Measurements from ENCODE around the gene IFNA4.
A peak's percentile ranks its signal among the peaks of the same experiment; 100 is the strongest.

IFNA4 gene

DNA sequence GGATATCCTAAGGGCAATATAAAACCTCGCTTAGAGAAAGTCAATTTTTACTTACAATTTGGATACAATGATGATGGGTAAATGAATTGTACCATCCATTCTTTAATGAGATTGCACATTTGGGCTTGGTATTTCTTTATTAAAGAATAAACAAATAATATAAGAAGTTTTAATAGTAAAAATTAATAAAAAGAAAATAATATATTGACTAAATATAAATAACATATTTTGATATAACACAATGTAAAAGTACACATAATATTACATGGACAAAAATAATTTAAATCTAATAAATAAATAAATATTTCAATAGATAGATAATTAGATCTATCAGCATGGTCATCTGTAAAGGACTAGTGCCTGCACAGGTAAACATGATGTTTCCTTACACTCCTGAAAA, 21.9 kb downstream of the IFNA4 start:
- no peak for DNase-seq

DNA sequence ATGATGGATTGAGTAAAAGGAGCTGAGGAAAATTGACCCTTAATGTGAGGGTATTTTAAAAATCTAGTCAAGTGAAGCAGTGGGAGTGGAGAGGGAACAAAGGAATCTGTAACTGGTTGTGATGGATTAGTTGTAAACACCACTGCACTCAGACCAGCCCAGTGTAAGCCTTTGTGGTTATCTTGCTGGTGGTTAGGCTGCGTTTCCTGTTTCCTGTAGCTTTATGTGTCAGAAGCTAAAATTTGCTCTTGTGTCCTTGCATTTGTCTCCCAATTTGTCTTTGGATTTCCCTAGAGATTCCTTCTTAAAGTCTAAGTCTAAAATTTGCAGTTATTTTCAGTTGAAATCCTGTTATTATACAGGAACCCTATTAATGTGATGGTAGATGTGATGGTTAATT, 27.2 kb downstream of the IFNA4 start:
- no peak for DNase-seq

DNA sequence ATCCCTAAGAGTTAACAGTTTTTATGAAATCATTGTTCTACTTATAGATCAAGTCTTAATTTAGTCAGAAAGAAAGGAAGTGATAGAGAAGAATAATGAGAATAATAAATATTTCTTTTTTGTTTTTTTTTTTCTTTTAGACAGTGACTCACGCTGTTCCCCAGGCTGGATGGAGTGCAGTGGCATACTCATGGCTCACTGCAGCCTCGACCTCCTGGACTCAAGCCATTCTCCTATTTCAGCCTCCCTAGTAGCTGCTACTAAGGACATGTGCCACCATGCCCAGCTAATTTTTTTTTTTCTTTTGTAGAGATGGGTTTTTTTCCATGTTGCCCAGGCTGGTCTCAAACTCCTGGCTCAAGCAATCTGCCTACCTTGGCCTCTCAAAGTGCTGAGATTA, 31.9 kb downstream of the IFNA4 start:
- no peak for DNase-seq

DNA sequence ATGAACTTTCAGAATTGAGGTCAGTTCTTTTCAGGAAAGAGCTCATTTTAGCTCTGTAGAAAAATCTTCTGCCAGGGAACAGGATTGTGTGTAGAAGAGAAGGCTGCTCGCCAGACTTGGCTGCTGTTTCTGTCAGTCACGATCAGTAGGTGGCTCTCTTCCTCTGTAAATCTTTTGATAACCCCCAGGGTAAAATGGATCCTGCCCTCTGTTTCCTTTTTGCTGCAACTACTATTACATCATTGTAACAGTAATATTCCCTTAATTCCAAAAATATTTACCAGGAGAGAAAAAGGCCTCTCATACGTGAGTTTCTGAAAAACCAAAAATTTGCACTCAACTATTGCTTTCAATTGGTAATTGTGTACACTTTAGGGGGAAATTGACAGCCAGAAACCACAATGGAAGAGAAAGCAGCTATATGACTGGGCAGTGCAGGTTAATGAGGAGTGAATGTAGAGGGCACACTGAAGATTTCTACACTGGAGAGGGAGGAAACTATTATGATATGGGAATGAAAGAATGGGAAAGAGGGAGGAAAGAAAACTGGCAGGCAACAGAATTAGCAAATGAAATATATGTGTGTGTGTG, 33.3 kb downstream of the IFNA4 start:
- peak; percentile 20 for DNase-seq

DNA sequence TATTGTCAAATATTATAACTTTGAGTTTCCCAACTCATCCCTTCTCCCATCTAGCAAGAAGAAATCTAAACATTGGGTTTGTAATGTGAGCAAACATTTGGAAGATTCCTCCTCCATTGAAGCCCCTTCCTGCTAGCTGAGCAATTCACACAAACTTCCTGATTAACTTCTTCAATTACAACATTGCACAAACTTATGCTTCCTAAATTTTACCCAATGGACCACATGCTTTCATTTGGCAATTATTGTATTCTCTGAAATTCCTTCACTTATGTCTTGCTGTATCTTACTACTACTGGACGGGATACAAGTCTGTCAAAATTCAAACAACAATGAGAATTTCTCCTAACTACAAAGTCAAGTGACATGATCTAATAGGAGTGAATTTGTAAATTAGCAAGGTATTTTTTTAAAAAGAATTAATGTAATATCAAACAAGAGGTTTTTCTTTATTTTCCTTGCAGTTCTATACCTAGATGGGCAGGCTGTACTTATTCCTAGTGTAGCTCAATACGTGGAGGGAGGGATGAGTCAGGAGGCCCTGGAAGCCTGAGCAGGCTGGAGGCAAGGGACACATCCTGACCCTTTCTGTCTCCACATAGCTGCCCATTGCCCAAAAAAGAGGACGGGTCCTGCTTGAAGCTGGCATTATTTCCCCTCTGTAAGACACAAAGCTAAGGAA, 33.9 kb downstream of the IFNA4 start:
- peak; percentile 7 for DNase-seq

DNA sequence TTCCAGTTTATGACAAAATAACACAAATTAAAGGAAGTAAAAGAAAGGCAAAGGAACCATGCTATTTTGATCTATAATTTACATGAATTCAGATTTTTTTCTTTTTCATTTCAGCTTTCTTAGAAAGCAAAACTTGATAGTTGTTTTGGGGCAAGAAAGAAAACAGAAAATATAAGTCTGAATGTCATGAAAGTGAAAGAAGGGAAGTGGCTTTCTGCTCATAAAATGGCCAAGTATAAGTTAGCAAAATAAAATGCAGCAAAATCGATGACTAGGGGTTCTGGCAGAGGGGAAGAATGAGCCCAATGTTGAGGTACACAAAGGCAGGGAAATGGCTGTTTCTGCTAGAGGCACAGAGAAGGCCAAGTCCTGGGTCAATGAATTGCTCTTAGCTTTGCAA, 42.8 kb downstream of the IFNA4 start:
- no peak for DNase-seq

DNA sequence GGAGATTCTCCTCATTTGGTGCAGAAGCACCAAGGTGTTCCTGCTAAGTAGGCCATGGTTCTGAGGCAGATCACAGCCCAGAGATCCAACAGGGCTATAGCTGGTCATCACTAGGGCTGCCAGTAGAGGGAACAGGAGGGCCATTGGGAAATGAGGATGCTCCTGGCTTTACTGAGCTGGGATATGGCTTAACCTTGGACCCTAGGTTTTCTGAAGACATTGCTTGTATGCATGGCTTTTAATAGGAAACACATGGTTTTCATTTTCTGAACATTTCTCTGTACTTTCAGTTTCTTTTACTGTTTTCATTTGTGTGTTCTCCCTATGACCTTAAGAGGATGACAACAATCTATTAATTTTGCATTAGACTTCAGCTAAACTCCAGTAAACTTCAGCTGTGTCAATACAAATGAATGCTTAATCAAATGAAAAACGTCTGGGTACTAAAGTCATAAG, 45.9 kb downstream of the IFNA4 start, which contains the start of gene IFNW1:
Gene IFNW1, minus strand, starts transcription at position 406 of the 456 bp plus-strand sequence. Its CDS starts 262 bp downstream, at position 144.
- DNase-seq: peak; percentile 1

DNA sequence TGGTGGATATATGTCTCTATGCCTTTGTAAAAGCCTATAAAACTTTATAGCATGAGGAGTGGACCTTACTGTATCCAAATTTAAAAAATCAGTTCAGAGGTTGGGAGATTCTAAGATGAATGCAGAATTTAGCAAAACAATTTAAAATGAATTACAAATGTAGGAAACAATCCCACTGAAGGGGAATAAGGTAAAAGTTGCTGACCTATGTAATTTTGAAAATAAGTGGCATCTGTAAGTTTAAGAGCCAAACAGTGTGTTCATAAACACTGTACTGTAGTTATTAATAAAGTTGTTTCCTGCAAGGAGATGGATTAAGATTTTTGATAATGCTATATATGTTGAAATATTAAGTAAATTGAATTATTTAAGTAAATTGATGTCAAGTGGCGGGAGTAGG, 50.4 kb downstream of the IFNA4 start:
- no peak for DNase-seq
